Small intestine (tissue), 7 donors: ENCODE results near the gene CDH6. TPM values are rescaled to one million over a fixed set of nuclear protein-coding genes. Genes with fewer than 3 reads are reported as not detected.

Experiments used
- DNase-seq, 2 donors: peaks; one replicate each; pipeline versions ENCODE4 v3.0.0 to v3.0.0-alpha.2; 2013
- FAIRE-seq: peaks from 2 replicates; lab custom pipeline; 2012; peaks lifted over from hg19 to GRCh38; lab: Jason Lieb, UNC
- H3K27ac ChIP-seq, 3 donors: one replicate each; pipeline ENCODE4 v1.5.1; 2013; ENCODE audit warnings: low read length in 2 of 3, mild to moderate bottlenecking in 2 of 3, control low read depth in 1 of 3, inconsistent platforms in 1 of 3, low read depth in 1 of 3, moderate library complexity in 1 of 3
- H3K27me3 ChIP-seq, 3 donors: one replicate each; pipeline ENCODE4 v1.6.1; 2013; ENCODE audit warnings: low read length in 3 of 3, inconsistent platforms in 1 of 3; ENCODE audit not compliant: control insufficient read depth in 3 of 3, insufficient read depth in 3 of 3
- H3K36me3 ChIP-seq, 3 donors: one replicate each; pipeline ENCODE4 v1.6.1; 2013; ENCODE audit warnings: low read length in 3 of 3, inconsistent platforms in 1 of 3, low read depth in 1 of 3, mild to moderate bottlenecking in 1 of 3, moderate library complexity in 1 of 3; ENCODE audit not compliant: control insufficient read depth in 3 of 3, insufficient read depth in 2 of 3
- H3K4me1 ChIP-seq, 3 donors: one replicate each; pipeline ENCODE4 v1.6.1; 2013; ENCODE audit warnings: low read length in 2 of 3, inconsistent platforms in 1 of 3, low read depth in 1 of 3, mild to moderate bottlenecking in 1 of 3, moderate library complexity in 1 of 3; ENCODE audit not compliant: control insufficient read depth in 3 of 3, insufficient read depth in 2 of 3
- H3K4me3 ChIP-seq, 3 donors: one replicate each; pipeline ENCODE4 v1.5.1; 2013; ENCODE audit warnings: low read length in 3 of 3, control low read depth in 1 of 3, inconsistent platforms in 1 of 3, low read depth in 1 of 3, mild to moderate bottlenecking in 1 of 3, moderate library complexity in 1 of 3
- H3K9me3 ChIP-seq, 2 donors: one replicate each; pipeline ENCODE4 v1.6.1; 2013; ENCODE audit warnings: low read depth in 1 of 2, low read length in 1 of 2; ENCODE audit not compliant: control insufficient read depth in 2 of 2, insufficient read depth in 1 of 2
- polyA plus RNA-seq, 4 donors: library from polyadenylated mRNA; stranded (reverse) in 3 of 4; unstranded in 1 of 4; fragments of 200-250 nt in 3 of 4; fragments of 120-200 nt in 1 of 4; gene quantifications; one replicate each; pipeline versions ENCODE4 v1.2.1 to v1.2.3, GENCODE V29; 2013
- donor health status: healthy with polysubstance abuse.
- donor health status: control.
- donor health status: control.
- donor health status: Bipolar disorder and iron deficiency.
- donor health status: healthy.

The CDH6 gene
- polyA plus RNA-seq, 4 donors, result 0.22 to 10.6 (median 1.5) TPM

- H3K9me3 ChIP-seq, result no peaks in the 10 kb centered on the region
- H3K27me3 ChIP-seq, result no peaks in the 10 kb centered on the region
- DNase-seq (no peak), FAIRE-seq (no peak)
- H3K4me3 ChIP-seq, result no peak overlapping the region
- no peaks in the 10 kb centered on the region for H3K36me3 ChIP-seq
- H3K4me1 ChIP-seq, result peaks cover 0 to 22% (median 2%) of the 10 kb centered on the region in 3 donors
- peak overlapping the region in 1 of 3 donors; percentile 68 for H3K27ac ChIP-seq
These were observed 184.7 kb downstream of the CDH6 start for GRCh38 chr5:31378136-31378535.
